ENCODE data around the gene LRRC8D. TPM values are rescaled to one million over a fixed set of nuclear protein-coding genes. Genes with fewer than 3 reads are reported as not detected.

The LRRC8D gene
- total RNA-seq, 2 donors from 2014 or later: 35.8 to 42.7 TPM

DNA sequence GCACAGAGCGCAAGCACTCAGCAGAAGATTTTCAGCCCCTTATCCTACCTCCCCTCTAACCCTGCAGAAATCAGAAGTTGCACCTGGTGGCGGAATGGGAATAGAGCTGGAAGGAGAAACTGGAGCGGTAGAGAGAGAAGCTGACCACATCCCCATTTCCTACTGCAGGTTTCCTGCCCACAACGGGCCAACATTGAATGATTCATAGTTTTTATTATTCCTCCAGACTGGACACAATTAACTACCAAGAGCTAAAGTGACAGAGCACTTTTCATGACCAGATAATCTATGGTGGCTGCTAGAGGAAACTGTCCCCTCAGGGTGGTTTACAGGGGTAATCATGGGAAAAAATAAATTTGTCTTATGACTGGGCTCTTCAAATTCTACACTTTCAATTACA is 21.3 kb upstream of the LRRC8D start:
- TF ChIP-seq, protein P1, sequence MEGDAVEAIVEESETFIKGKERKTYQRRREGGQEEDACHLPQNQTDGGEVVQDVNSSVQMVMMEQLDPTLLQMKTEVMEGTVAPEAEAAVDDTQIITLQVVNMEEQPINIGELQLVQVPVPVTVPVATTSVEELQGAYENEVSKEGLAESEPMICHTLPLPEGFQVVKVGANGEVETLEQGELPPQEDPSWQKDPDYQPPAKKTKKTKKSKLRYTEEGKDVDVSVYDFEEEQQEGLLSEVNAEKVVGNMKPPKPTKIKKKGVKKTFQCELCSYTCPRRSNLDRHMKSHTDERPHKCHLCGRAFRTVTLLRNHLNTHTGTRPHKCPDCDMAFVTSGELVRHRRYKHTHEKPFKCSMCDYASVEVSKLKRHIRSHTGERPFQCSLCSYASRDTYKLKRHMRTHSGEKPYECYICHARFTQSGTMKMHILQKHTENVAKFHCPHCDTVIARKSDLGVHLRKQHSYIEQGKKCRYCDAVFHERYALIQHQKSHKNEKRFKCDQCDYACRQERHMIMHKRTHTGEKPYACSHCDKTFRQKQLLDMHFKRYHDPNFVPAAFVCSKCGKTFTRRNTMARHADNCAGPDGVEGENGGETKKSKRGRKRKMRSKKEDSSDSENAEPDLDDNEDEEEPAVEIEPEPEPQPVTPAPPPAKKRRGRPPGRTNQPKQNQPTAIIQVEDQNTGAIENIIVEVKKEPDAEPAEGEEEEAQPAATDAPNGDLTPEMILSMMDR (IDR thresholded peaks at IDR 0.05): no peak
- DNase-seq: no peak
- Histone ChIP-seq H3K9ac (ENCODE audit: low read depth in 2 of 2, low read length in 2 of 2) (no peak overlapping the region), H3K4me3 (no peak overlapping the region), H3K36me3 (no peaks in the 10 kb centered on the region), H3K27me3 (no peaks in the 10 kb centered on the region), H3K4me1 (no peaks in the 10 kb centered on the region), H3K9me3 (no peaks in the 10 kb centered on the region), H3K27ac (no peak overlapping the region)
- intact Hi-C loops (cut with DNase I): no loop called here

DNA sequence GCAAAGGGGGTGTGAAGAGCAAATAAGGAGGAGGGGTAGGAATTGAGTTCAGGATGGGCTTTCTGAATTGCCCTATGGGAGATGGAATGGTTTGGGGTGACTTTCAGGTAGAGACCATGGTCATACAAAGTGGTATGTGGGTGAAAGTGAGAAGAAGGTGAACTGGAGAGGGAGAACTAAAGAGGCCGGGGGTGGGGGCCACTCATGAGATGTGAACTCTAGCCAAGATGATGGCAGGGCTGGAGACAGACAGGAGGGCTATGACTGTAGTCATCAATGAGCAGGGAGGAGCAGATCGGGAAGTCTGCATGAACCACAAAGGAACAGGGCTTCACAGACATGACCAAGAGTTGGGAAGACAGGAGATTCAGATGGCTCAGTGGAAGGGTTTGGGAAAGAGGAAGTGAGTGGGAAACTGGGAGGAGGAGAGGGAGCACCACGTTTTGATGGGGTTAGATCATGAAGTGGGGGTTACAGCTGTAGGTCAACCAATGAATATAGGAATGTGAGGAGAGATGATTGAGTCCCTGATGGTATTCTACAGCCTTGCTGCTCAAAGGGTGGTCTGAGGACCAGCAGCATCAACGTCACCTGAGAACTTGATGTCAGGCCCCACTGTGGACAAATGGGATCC is 20.7 kb upstream of the LRRC8D start:
- H3K27ac ChIP-seq: no peak overlapping the region
- H3K4me3 ChIP-seq: no peak overlapping the region
- H3K4me1 ChIP-seq: no peaks in the 10 kb centered on the region
- no peak for DNase-seq
- H3K36me3 ChIP-seq: no peaks in the 10 kb centered on the region
- intact Hi-C loops (cut with DNase I): no loop called here
- H3K27me3 ChIP-seq: no peaks in the 10 kb centered on the region
- H3K9me3 ChIP-seq: no peaks in the 10 kb centered on the region
- TF ChIP-seq, protein P1 (IDR thresholded peaks at IDR 0.05): no peak
- no peak overlapping the region for H3K9ac ChIP-seq (ENCODE audit: low read depth in 2 of 2, low read length in 2 of 2)

DNA sequence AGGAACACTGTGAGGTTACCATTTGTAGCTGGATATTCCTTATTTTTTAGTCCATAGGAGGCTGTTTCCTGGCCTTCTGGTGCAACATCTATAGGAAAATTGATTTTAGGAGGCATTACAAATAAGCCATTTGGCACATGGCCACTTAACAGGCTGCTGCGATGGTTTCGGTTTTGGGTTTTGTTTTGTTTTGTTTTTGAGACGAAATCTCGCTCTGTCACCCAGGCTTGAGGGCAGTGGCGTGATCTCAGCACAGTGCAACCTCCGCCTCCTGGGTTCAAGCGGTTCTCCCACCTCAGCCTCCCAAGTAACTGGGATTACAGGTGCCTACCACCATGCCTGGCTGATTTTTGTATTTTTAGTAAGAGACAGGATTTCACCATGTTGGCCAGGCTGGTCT is 20.1 kb upstream of the LRRC8D start:
- no peaks in the 10 kb centered on the region for H3K27me3 ChIP-seq
- no peak overlapping the region for H3K9ac ChIP-seq (ENCODE audit: low read depth in 2 of 2, low read length in 2 of 2)
- H3K4me3 ChIP-seq: no peak overlapping the region
- TF ChIP-seq, protein P1 (IDR thresholded peaks at IDR 0.05): no peak
- H3K9me3 ChIP-seq: no peaks in the 10 kb centered on the region
- H3K27ac ChIP-seq: no peak overlapping the region
- H3K36me3 ChIP-seq: no peaks in the 10 kb centered on the region
- no peaks in the 10 kb centered on the region for H3K4me1 ChIP-seq
- intact Hi-C loops (cut with DNase I): no loop called here
- no peak for DNase-seq

DNA sequence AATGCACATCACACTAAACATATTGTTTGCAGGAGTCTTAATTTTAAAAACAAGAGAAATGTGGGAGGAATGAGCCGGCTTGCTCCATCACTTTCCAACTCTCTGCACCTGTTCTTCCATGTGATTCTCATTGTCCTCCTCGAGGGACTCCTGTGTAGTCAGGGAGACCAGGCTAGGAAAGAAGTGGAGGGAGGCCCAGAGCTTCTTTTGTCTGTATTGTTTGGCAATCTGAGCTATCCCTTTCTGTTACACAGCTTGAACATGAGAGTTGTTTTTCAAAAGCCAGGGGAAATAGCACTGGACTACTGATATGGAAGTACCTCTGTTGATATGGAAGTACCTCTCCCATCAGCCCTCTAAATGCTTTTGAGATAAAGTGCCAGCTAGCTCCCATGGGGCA is 18.8 kb upstream of the LRRC8D start:
- Histone ChIP-seq H3K9ac (ENCODE audit: low read depth in 2 of 2, low read length in 2 of 2) (no peak overlapping the region), H3K27me3 (no peaks in the 10 kb centered on the region), H3K36me3 (no peaks in the 10 kb centered on the region), H3K4me3 (no peak overlapping the region), H3K4me1 (no peaks in the 10 kb centered on the region), H3K9me3 (no peaks in the 10 kb centered on the region), H3K27ac (no peak overlapping the region)
- TF ChIP-seq, protein P1 (IDR thresholded peaks at IDR 0.05): no peak
- no peak for DNase-seq
- intact Hi-C loops (cut with DNase I): no loop called here

DNA sequence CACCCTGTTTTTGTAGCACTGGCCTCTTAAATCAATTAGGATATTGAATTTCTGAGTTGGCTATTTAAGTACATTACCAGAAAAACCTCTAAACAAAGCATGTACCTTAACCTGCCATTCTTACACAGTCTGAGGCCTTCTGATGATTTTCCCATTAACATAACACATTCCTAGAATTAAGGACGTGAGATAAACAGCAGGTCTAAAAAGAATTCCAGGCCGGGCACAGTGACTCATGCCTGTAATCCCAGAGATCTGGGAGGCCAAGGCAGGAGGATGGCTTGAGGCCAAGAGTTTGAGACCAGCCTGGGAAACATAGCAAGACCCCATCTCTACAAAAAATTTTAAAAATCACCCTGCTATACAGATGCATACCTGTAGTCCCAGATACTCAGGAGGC is 18.0 kb upstream of the LRRC8D start:
- no peak overlapping the region for H3K27ac ChIP-seq
- H3K27me3 ChIP-seq: no peaks in the 10 kb centered on the region
- intact Hi-C loops (cut with DNase I): no loop called here
- H3K9me3 ChIP-seq: no peaks in the 10 kb centered on the region
- H3K4me1 ChIP-seq: no peaks in the 10 kb centered on the region
- no peak overlapping the region for H3K4me3 ChIP-seq
- H3K36me3 ChIP-seq: no peaks in the 10 kb centered on the region
- TF ChIP-seq, protein P1 (IDR thresholded peaks at IDR 0.05): no peak
- H3K9ac ChIP-seq (ENCODE audit: low read depth in 2 of 2, low read length in 2 of 2): no peak overlapping the region
- DNase-seq: no peak
